ENCODE data around the gene FGD6. TPM values are rescaled to one million over a fixed set of nuclear protein-coding genes. Genes with fewer than 3 reads are reported as not detected.

FGD6 gene
- 1 to 10 TPM; 2.5 to 7.1 (median 4.4) TPM for total RNA-seq
- 1 to 10 TPM in 2 of 3 donors, under 1 TPM in 1; 0.96 to 2.8 (median 1.6) TPM for polyA plus RNA-seq
- long read RNA-seq, donor 1, full-length matches to known transcripts, result 2 of 2 reads
- long read RNA-seq, donor 1, partial matches to known transcripts, result 0 of 2 reads
- long read RNA-seq, donor 1, other reads (novel, unspliced or antisense), result 0 of 2 reads
- long read RNA-seq, donor 2, full-length matches to known transcripts, result 3 of 3 reads
- long read RNA-seq, donor 2, partial matches to known transcripts, result 0 of 3 reads
- long read RNA-seq, donor 2, other reads (novel, unspliced or antisense), result 0 of 3 reads

GRCh38 chr12:95217377-95218149, at the start of gene FGD6, which contains the start of gene VEZT:
Gene FGD6 (minus strand): TSS chr12:95217467. CDS start chr12:95217240, 227 bp downstream.
Gene VEZT (plus strand): TSS chr12:95217807. CDS start chr12:95217851, 44 bp downstream.
- ATAC-seq, result peak; percentile 92 to 95 (median 94)
- Histone ChIP-seq H3K4me1 (peaks cover 41% of the 10 kb centered on the region), H3K4me3 (peak within 1 kb of the TSS; percentile 88), H3K27me3 (ENCODE audit: insufficient read depth in 3 of 3, low read length in 2 of 3) (no peaks in the 10 kb centered on the region), H3K27ac (peak within 1 kb of the TSS; percentile 91), H3K9me3 (no peaks in the 10 kb centered on the region), H3K36me3 (ENCODE audit: insufficient read depth in 1 of 2, low read depth in 1 of 2) (no peaks in the 10 kb centered on the region)
- TF ChIP-seq CTCF (IDR thresholded peaks at IDR 0.05), result peak; percentile 57
- WGBS, 3 donors, result 0 to 1% (median 0%) methylated on average over 70 to 75 of the region's 75 CpGs
- intact Hi-C loops (cut with DNase I), result loop anchor here in 1 of 2 donors (5.0 kb wide), 2 partner anchors 100 to 145 kb away; partner anchors contain the start of gene NR2C1
- DNase-seq, result peak; percentile 99

DNA sequence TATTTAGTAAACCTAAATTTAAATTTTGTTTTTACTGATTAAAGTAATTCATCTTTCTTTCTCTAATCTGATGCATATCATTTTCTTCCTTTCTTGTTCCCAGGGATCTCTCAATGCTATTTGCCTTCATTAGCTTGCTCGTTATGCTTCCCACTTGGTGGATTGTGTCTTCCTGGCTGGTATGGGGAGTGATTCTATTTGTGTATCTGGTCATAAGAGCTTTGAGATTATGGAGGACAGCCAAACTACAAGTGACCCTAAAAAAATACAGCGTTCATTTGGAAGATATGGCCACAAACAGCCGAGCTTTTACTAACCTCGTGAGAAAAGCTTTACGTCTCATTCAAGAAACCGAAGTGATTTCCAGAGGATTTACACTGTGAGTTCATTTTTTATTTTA, 49.0 kb upstream of the FGD6 start:
- no peak for TF ChIP-seq CTCF (IDR thresholded peaks at IDR 0.05)
- H3K36me3 ChIP-seq (ENCODE audit: insufficient read depth in 1 of 2, low read depth in 1 of 2), result peaks cover 5 to 81% of the 10 kb centered on the region in 2 donors
- H3K4me1 ChIP-seq, result peaks cover 8% of the 10 kb centered on the region
- 58 to 68% (median 65%) methylated on average over 6 of the region's 6 CpGs for WGBS, 3 donors
- H3K27ac ChIP-seq, result no peak overlapping the region
- DNase-seq (no peak), ATAC-seq (no peak)
- intact Hi-C loops (cut with DNase I), result no loop called here
- H3K27me3 ChIP-seq (ENCODE audit: insufficient read depth in 3 of 3, low read length in 2 of 3), result no peaks in the 10 kb centered on the region
- no peak overlapping the region for H3K4me3 ChIP-seq
- H3K9me3 ChIP-seq, result no peaks in the 10 kb centered on the region

- no peak overlapping the region for H3K4me3 ChIP-seq
- H3K27me3 ChIP-seq (ENCODE audit: insufficient read depth in 3 of 3, low read length in 2 of 3), result no peaks in the 10 kb centered on the region
- H3K36me3 ChIP-seq (ENCODE audit: insufficient read depth in 1 of 2, low read depth in 1 of 2), result peaks cover 5 to 76% of the 10 kb centered on the region in 2 donors
- H3K4me1 ChIP-seq, result peaks cover 8% of the 10 kb centered on the region
- no peak overlapping the region for H3K27ac ChIP-seq
- ATAC-seq (no peak), DNase-seq (no peak)
- intact Hi-C loops (cut with DNase I), result no loop called here
- 66 to 72% (median 69%) methylated on average over 2 of the region's 2 CpGs for WGBS, 3 donors
- H3K9me3 ChIP-seq, result no peaks in the 10 kb centered on the region
- no peak for TF ChIP-seq CTCF (IDR thresholded peaks at IDR 0.05)
Observed at GRCh38 chr12:95265765-95266164, 48.5 kb upstream of the FGD6 start.

DNA sequence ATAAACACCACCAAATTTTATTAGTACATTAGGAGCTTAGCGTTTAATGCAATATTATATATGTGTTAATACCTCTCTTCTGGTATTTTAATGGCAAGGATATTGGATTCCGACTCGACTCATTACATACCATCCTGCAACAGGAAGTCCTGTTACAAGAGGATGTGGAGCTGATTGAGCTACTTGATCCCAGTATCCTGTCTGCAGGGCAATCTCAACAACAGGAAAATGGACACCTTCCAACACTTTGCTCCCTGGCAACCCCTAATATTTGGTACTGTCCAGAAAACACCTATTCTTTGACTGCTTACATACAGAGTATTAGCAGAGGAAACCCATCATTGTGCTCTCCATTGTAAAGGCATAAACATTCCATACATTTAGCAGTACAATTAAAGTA, 45.5 kb upstream of the FGD6 start:
- peaks cover 7 to 65% of the 10 kb centered on the region in 2 donors for H3K36me3 ChIP-seq (ENCODE audit: insufficient read depth in 1 of 2, low read depth in 1 of 2)
- DNase-seq, result no peak

More for the DNA sequence above, 45.5 kb upstream of the FGD6 start:
- H3K27ac ChIP-seq, result no peak overlapping the region
- WGBS, 3 donors, result 42 to 52% (median 48%) methylated on average over 3 of the region's 3 CpGs
- ATAC-seq, result peak in 1 of 4 donors; percentile 44
- no peak for TF ChIP-seq CTCF (IDR thresholded peaks at IDR 0.05)
- no peak overlapping the region for H3K4me3 ChIP-seq
- H3K27me3 ChIP-seq (ENCODE audit: insufficient read depth in 3 of 3, low read length in 2 of 3), result no peaks in the 10 kb centered on the region
- intact Hi-C loops (cut with DNase I), result no loop called here
- H3K9me3 ChIP-seq, result no peaks in the 10 kb centered on the region
- H3K4me1 ChIP-seq, result peaks cover 14% of the 10 kb centered on the region

All from psoas muscle (tissue), 8 donors.